SK-N-SH (cell line): ENCODE results near the gene LSP1. TPM values are rescaled to one million over a fixed set of nuclear protein-coding genes. Genes with fewer than 3 reads are reported as not detected.

ENCODE experiments used
- CTCF ChIA-PET: fragments of 300-600, 350-600 bp; formaldehyde crosslinking; extraction: SDS; loops from one replicate; lab custom pipeline; 2021; lab: Yijun Ruan, JAX
- POLR2A ChIA-PET: fragments of 350-600 bp; sonication (Branson Sonifier 250); formaldehyde crosslinking; extraction: SDS; loops from one replicate; lab custom pipeline; 2020; ENCODE audit warnings: antibody characterized with exemption, inconsistent platforms; lab: Yijun Ruan, JAX
- DNase-seq: peaks from one replicate; pipeline ENCODE4 v3.0.0; 2012
- H2AFZ ChIP-seq: fragments of 200-600 bp; sonication (generic); 2 replicates; pipeline ENCODE4 v1.8.1; 2016; ENCODE audit warnings: antibody characterized with exemption, mild to moderate bottlenecking, low read depth
- H3F3A ChIP-seq: fragments of 200-600 bp; sonication (generic); replicated peaks from 2 replicates; pipeline ENCODE3; 2016; ENCODE audit warnings: antibody characterized with exemption, mild to moderate bottlenecking; ENCODE audit not compliant: insufficient read depth
- H3K27ac ChIP-seq, 2 experiments: fragments of 200-500 bp in 1 of 2; fragments of 200-600 bp in 1 of 2; sonication (Bioruptor generic) in 1 of 2; sonication (generic), shearing (Covaris generic) in 1 of 2; 2 replicates each; pipeline versions ENCODE4 v1.5.1 to v1.6.1; 2014 to 2016; ENCODE audit warnings: low read depth in 2 of 2, inconsistent platforms in 1 of 2, low read length in 1 of 2, mild to moderate bottlenecking in 1 of 2, mixed read lengths in 1 of 2
- H3K27me3 ChIP-seq: fragments of 200-600 bp; sonication (generic), shearing (Covaris generic); 2 replicates; pipeline ENCODE4 v1.6.1; 2016; ENCODE audit warnings: mixed run types; ENCODE audit not compliant: insufficient read depth
- H3K36me3 ChIP-seq, 2 experiments: fragments of 200-500 bp in 1 of 2; fragments of 200-600 bp in 1 of 2; sonication (Bioruptor generic) in 1 of 2; sonication (generic) in 1 of 2; replicated peaks in 1 of 2; 2 replicates each; pipeline versions ENCODE3 to v1.5.1; 2014 to 2016; ENCODE audit warnings: low read length in 1 of 2, mild to moderate bottlenecking in 1 of 2; ENCODE audit not compliant: insufficient read depth in 2 of 2, control insufficient read depth in 1 of 2
- H3K4me1 ChIP-seq, 2 experiments: fragments of 200-500 bp in 1 of 2; fragments of 200-600 bp in 1 of 2; sonication (Bioruptor generic) in 1 of 2; sonication (generic), shearing (Covaris generic) in 1 of 2; 2 replicates each; pipeline versions ENCODE4 v1.5.1 to v1.6.1; 2014 to 2016; ENCODE audit warnings: low read depth in 1 of 2, low read length in 1 of 2, mixed run types in 1 of 2; ENCODE audit not compliant: insufficient read depth in 2 of 2, control insufficient read depth in 1 of 2
- H3K4me2 ChIP-seq: fragments of 200-600 bp; sonication (generic), shearing (Covaris generic); 2 replicates; pipeline ENCODE4 v1.6.1; 2017; ENCODE audit warnings: mixed run types
- H3K4me3 ChIP-seq, 2 experiments: fragments of 200-500 bp in 1 of 2; fragments of 200-600 bp in 1 of 2; sonication (Bioruptor generic) in 1 of 2; sonication (generic), shearing (Covaris generic) in 1 of 2; 2 replicates each; pipeline versions ENCODE4 v1.5.1 to v1.8.1; 2014 to 2016; ENCODE audit warnings: low read depth in 2 of 2, inconsistent platforms in 1 of 2, low read length in 1 of 2, mild to moderate bottlenecking in 1 of 2, mixed read lengths in 1 of 2, moderate library complexity in 1 of 2
- H3K79me2 ChIP-seq: fragments of 200-600 bp; sonication (generic); 2 replicates; pipeline ENCODE4 v1.8.1; 2017; ENCODE audit warnings: mild to moderate bottlenecking; ENCODE audit not compliant: insufficient read depth
- H3K9ac ChIP-seq: fragments of 200-600 bp; sonication (generic); 2 replicates; pipeline ENCODE4 v1.6.1; 2017; ENCODE audit warnings: mixed run types
- H3K9me2 ChIP-seq: fragments of 200-600 bp; sonication (generic); 2 replicates; pipeline ENCODE4 v1.6.1; 2017; ENCODE audit warnings: mixed run types
- H3K9me3 ChIP-seq: fragments of 200-600 bp; sonication (generic); 2 replicates; pipeline ENCODE4 v1.6.1; 2017; ENCODE audit warnings: mixed run types, mild to moderate bottlenecking, moderate library complexity
- H4K20me1 ChIP-seq: fragments of 200-600 bp; sonication (generic); 2 replicates; pipeline ENCODE4 v1.6.1; 2017; ENCODE audit warnings: mild to moderate bottlenecking, mixed run types; ENCODE audit not compliant: insufficient read depth
- CHD2 ChIP-seq: fragments of 150-350 bp; IDR thresholded peaks from 2 replicates; pipeline ENCODE4 v1.6.1; 2018; ENCODE audit warnings: low read length; ENCODE audit not compliant: partially characterized antibody
- EP300 ChIP-seq, 2 experiments: IDR thresholded peaks; 2 replicates each; pipeline versions ENCODE4 v1.4.0 to v1.6.1; 2012; ENCODE audit warnings: borderline replicate concordance in 1 of 2, low read depth in 1 of 2, low read length in 1 of 2
- GABPA ChIP-seq: IDR thresholded peaks from 2 replicates; pipeline ENCODE4 v1.4.0; 2012; ENCODE audit warnings: low read depth, mild to moderate bottlenecking
- GATA2 ChIP-seq: sonication (generic); formaldehyde crosslinking; IDR thresholded peaks from 2 replicates; pipeline ENCODE4 v1.5.0; 2020; ENCODE audit warnings: mild to moderate bottlenecking, missing genetic modification reagents
- MXI1 ChIP-seq: IDR thresholded peaks from 2 replicates; pipeline ENCODE4 v1.6.1; 2012; ENCODE audit warnings: mild to moderate bottlenecking, low read depth, low read length, improper control_type of control experiment
- RCOR1 ChIP-seq: fragments of 150-350 bp; IDR thresholded peaks from 2 replicates; pipeline ENCODE4 v1.6.1; 2017; ENCODE audit warnings: antibody characterized with exemption, low read length
- RFX5 ChIP-seq: IDR thresholded peaks from 2 replicates; pipeline ENCODE4 v1.6.1; 2012; ENCODE audit warnings: mild to moderate bottlenecking, improper control_type of control experiment, low read length
- SIN3A ChIP-seq: IDR thresholded peaks from 2 replicates; pipeline ENCODE4 v1.6.1; 2012; ENCODE audit warnings: low read depth, mild to moderate bottlenecking, low read length, moderate library complexity, borderline replicate concordance
- SMC3 ChIP-seq: IDR thresholded peaks from 2 replicates; pipeline ENCODE4 v1.6.1; 2012; ENCODE audit warnings: low read depth, low read length, improper control_type of control experiment
- TEAD4 ChIP-seq: IDR thresholded peaks from 2 replicates; pipeline ENCODE4 v1.4.0; 2012; ENCODE audit warnings: mild to moderate bottlenecking, borderline replicate concordance; ENCODE audit not compliant: insufficient read depth
- WGBS: methylation state at CpG from one replicate; pipeline ENCODE4 v1.1.6; 2017; ENCODE audit warnings: low lambda C conversion rate; 5-methylcytosine and 5-hydroxymethylcytosine counted together
- polyA plus RNA-seq, 3 experiments: library from polyadenylated mRNA; depleted of rRNA; stranded (reverse); fragments of >200 nt; gene quantifications; 2 replicates each; pipeline ENCODE4 v1.2.3, GENCODE V29; 2012
- TF ChIP-seq, protein P1 (sequence below): IDR thresholded peaks from 2 replicates; pipeline ENCODE4 v1.4.0; 2012; ENCODE audit warnings: low read depth
- TF ChIP-seq, protein P2 (sequence below): IDR thresholded peaks from 2 replicates; pipeline ENCODE4 v1.6.1; 2012; ENCODE audit warnings: mild to moderate bottlenecking, low read depth, low read length, moderate library complexity
- TF ChIP-seq, protein P3 (sequence below): IDR thresholded peaks from 2 replicates; pipeline ENCODE4 v1.4.0; 2012; ENCODE audit warnings: low read depth, borderline replicate concordance

The LSP1 gene
- polyA plus RNA-seq, 1 of the 3 experiments (the other 2 are of a cell fraction), result 0.38 TPM

DNA sequence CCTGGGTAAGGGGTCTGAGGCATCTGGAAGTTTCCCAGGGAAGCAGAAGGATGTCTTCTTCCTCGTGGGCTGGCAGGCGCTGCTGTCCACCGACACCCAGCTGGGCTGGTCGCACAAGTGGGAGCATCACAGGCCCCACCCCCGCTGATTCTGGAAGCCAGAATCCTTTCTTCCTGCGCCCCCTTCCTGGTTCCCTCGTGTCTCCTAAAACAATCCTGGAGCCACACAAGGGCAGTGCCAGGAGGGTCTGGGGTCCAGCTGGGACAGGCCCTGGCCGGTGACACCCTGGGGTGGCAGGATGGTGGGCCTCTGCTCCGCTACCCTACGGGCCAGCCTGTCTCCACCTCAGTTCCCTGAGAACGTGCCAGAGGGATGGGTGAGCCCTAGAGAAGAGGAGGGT is 4.2 kb downstream of the LSP1 start:
- DNase-seq, result no peak
- ChIA-PET POLR2A (no interaction called here), CTCF (interaction anchor here (1.0 to 3.6 kb wide), 8 partner anchors 10 to 299 kb away, joined by 3 to 23 read pairs (median 6); no protein-coding TSS in a partner anchor)
- Histone ChIP-seq H3K9me2 (no peaks in the 10 kb centered on the region), H4K20me1 (no peaks in the 10 kb centered on the region), H3K9ac (no peak overlapping the region), H3F3A (no peaks in the 10 kb centered on the region), H3K9me3 (no peaks in the 10 kb centered on the region), H3K4me1 (no peaks in the 10 kb centered on the region; a peak in 1 of 4 replicates), H3K27ac (no peak overlapping the region), H3K27me3 (no peaks in the 10 kb centered on the region), H3K4me3 (no peak overlapping the region), H3K4me2 (no peak overlapping the region), H3K36me3 (no peaks in the 10 kb centered on the region), H2AFZ (no peak overlapping the region), H3K79me2 (no peaks in the 10 kb centered on the region)
- 67% methylated on average over 9 of the region's 11 CpGs for WGBS
- TF ChIP-seq TEAD4, result no peak
- TF ChIP-seq GATA2 (CRISPR knock-in tag), result no peak
- TF ChIP-seq EP300 (IDR thresholded peaks at IDR 0.05; ENCODE audit: borderline replicate concordance in 1 of 2, low read depth in 1 of 2, low read length in 1 of 2), result no peak
- TF ChIP-seq, protein P1, sequence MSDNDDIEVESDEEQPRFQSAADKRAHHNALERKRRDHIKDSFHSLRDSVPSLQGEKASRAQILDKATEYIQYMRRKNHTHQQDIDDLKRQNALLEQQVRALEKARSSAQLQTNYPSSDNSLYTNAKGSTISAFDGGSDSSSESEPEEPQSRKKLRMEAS, result no peak
- no peak for TF ChIP-seq GABPA
- no peak for TF ChIP-seq RFX5
- no peak for TF ChIP-seq SMC3
- TF ChIP-seq, protein P2, sequence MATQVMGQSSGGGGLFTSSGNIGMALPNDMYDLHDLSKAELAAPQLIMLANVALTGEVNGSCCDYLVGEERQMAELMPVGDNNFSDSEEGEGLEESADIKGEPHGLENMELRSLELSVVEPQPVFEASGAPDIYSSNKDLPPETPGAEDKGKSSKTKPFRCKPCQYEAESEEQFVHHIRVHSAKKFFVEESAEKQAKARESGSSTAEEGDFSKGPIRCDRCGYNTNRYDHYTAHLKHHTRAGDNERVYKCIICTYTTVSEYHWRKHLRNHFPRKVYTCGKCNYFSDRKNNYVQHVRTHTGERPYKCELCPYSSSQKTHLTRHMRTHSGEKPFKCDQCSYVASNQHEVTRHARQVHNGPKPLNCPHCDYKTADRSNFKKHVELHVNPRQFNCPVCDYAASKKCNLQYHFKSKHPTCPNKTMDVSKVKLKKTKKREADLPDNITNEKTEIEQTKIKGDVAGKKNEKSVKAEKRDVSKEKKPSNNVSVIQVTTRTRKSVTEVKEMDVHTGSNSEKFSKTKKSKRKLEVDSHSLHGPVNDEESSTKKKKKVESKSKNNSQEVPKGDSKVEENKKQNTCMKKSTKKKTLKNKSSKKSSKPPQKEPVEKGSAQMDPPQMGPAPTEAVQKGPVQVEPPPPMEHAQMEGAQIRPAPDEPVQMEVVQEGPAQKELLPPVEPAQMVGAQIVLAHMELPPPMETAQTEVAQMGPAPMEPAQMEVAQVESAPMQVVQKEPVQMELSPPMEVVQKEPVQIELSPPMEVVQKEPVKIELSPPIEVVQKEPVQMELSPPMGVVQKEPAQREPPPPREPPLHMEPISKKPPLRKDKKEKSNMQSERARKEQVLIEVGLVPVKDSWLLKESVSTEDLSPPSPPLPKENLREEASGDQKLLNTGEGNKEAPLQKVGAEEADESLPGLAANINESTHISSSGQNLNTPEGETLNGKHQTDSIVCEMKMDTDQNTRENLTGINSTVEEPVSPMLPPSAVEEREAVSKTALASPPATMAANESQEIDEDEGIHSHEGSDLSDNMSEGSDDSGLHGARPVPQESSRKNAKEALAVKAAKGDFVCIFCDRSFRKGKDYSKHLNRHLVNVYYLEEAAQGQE, result no peak
- no peak for TF ChIP-seq CHD2
- TF ChIP-seq, protein P3, sequence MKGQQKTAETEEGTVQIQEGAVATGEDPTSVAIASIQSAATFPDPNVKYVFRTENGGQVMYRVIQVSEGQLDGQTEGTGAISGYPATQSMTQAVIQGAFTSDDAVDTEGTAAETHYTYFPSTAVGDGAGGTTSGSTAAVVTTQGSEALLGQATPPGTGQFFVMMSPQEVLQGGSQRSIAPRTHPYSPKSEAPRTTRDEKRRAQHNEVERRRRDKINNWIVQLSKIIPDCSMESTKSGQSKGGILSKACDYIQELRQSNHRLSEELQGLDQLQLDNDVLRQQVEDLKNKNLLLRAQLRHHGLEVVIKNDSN, result no peak
- TF ChIP-seq RCOR1, result no peak
- no peak for TF ChIP-seq SIN3A
- no peak for TF ChIP-seq MXI1
